Head of caudate nucleus (tissue), 42 donors: ENCODE measurements around the gene DLG5.

Experiments
- DNase-seq, 42 donors: peaks; one replicate each; pipeline versions ENCODE4 v3.0.0 to v3.0.0-alpha.2; 2020 to 2021; ENCODE audit warnings: mixed read lengths in 7 of 42
- intact Hi-C: fragments of 100-400 bp; cut with DNase I; formaldehyde crosslinking; loops from one replicate; pipeline ENCODE4 v1.15.0; 2022

The DLG5 gene

DNA sequence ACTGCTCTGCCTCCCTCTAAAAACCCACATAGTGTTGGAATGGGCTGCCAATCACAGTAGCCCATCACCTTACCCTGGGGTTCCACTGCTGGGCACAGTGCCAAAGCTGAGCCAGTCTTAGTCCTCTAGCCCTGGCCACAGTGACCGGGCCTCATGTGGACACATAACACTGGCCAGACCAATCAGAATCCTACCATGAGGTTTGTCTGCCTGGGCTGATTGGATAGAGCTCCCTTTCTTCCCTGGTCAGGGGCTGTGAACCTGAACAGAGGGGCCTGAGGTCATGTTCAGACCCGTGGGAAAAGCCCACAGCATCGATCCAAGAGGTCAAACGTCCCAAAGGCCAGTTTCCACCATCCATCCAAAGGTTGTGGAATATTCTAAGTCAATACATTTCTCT is 6.1 kb downstream of the DLG5 start:
- no peak for DNase-seq
- intact Hi-C loops = no loop called here

DNA sequence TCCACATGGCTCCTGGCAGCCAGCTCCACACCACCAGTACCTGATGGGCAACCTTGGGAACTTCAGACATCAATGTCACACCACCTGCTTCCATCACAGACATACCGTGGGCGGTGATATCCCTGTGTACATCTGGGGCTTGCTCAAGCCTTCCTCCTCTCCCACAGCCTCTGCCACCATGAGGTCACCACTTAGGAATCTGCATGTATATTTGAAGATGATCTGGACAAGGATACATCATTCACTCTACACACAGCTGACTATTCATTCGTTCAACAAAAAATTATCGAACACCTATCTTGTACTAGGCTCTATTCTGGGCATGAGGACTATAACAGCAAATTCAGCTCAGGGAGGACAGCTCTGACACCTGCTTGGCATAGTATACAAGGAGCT is 6.8 kb downstream of the DLG5 start:
- DNase-seq = no peak
- intact Hi-C loops = no loop called here

DNA sequence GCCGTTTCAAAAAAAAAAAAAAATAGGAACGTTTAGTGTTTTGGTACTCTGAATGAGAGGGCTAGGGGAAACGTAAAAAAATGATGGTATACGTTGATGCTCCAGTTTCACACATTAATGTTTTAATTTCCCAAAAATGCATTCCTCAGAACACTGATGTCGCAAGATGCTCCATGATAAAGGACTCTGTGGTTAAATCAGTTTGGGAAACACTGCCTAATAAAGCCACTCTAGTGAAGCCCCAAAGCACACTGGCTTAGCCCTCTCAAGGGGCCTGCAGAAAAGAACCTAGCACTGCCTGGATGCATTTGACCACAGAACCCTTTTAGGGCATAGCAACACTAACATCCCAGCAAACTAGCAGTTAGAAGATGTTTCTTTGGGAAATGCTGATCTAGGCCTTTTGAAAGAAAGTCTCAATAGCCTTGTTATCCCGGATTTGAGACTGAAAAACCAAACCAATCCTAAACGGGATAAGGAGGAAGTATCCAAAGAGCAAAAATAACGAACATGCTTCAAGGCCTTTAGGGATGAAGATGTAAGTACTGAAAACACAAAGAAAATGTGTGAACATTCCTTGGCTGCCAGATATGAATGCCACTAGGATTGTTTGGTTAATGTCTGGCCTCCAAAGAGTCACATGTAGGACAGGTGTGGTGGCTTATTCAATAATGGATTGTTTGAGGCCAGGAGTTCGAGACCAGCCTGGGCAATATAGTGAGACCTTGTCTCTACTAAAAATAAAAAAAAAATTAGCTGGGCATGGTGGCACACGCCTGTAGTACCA is 11.0 kb downstream of the DLG5 start:
- intact Hi-C loops = no loop called here
- no peak for DNase-seq

DNA sequence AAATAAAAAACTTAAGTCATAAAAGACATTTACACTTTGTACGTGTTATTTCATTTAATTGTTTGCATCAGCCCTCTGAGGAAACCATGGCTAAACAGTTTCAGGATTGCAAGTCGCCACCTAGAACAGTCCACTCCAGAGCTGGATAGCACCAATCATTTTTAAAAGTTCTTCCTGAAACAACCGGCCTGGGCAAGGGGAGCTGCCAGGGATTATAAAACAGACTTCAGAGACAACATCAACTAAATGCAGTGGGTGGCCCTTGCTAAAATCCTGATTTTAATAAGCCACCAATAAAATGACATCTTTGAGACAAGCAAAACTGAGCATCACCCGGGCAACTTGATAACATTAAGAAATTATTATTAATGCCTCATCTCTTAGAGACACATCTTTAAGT is 13.5 kb downstream of the DLG5 start:
- DNase-seq = no peak
- intact Hi-C loops = no loop called here

DNA sequence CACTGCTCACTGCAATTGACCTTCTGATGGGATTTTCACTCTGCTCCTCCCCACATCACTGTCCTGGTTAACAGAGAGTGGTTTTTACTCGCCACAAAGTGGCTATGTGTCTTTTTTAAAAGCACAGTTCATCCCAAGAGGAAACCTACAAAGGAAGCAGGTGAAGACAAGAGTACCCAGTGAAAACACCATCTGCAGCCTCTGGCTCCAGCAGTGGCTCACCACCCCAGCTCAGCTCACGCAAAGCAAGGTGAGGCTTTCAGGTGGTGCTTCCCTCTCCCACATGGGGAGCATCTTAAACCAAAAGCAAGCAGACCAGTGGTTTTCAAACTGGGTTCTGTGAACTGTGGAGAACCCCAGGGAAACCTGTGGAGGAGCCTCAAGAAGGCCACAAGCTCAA is 14.0 kb downstream of the DLG5 start:
- intact Hi-C loops = no loop called here
- DNase-seq = no peak

DNA sequence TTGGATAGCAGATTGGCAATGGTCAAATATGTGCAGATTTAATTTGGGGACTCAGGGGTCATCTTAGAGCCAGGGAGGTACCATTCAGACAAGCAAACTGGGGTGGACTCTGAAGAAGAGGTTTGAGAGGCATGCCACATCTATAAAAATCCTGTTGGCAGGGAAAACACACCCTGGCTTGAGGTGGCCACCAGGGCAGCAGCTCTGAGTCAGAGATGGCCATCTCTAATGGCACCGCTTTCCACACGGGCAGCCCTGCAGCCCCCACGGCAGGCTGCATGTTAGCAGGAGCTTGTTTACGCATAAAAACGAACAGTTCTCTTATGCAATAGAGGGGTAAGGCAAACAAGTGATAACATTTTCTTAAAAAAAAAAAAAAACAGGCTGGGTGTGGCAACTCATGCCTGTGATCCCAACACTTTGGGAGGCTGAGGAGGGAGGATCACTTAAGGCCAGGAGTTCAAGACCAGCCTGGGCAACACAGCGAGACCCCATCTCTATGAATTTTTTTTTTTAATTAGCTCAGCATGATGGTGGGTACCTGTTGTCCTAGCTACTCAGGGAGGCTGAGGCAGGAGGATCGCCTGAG is 14.9 kb downstream of the DLG5 start:
- intact Hi-C loops = no loop called here
- no peak for DNase-seq

DNA sequence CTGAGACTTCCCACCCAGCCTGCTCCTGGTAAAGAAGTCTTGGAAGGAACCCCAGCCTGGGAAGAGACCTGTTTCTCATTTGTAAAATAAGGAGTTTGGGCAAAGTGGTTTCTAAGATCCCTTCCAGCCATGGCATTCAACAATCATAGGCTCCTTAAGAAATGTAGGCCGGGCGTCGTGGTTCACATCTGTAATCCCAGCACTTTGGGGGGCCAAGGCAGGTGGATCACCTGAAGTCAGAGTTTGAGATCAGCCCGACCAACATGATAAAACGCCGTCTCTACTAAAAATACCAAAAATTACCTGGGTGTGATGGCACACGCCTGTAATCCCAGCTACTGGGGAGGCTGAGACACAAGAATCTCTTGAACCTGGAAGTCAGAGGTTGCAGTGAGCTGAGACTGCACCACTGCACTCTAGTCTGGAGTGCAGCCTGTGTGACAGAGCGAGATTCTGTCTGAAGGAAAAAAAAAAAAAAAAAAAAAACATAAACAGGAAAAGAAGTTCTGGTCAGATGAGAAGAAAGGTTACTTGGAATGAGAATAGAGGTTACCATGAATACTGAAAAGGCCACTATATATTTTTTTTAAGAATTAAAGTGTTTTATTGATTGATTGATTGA is 15.9 kb downstream of the DLG5 start:
- intact Hi-C loops = no loop called here
- DNase-seq = no peak

DNA sequence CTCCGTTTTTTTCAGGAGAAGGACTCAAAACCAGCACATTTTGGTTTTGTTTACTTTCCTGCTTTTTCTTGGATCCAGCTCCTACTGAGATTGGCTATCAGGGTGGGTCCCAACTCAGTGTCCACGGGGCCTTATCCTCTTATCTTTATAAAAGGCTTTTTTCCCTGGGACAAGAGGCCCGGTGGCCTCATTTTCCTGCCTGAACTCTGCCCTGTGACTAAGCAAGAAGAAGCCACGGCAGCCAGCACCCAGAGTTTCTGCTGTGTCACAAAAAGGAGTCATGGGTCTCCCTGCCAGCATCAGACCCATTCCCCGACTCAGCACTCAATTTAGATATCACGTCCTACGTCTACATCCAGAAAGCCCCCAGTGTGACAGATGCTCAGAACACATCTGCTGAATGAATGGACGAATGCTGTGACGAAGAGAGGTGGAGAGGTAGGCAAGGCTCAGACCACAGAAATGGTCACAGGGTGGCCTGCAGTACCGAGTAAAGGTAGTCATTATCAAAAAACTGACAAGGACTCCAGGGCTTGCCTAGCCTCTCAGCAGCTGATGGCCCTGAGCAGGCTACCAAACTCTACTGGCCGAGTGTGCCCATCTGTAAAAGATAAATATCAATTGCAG is 16.7 kb downstream of the DLG5 start:
- no peak for DNase-seq
- intact Hi-C loops = no loop called here

DNA sequence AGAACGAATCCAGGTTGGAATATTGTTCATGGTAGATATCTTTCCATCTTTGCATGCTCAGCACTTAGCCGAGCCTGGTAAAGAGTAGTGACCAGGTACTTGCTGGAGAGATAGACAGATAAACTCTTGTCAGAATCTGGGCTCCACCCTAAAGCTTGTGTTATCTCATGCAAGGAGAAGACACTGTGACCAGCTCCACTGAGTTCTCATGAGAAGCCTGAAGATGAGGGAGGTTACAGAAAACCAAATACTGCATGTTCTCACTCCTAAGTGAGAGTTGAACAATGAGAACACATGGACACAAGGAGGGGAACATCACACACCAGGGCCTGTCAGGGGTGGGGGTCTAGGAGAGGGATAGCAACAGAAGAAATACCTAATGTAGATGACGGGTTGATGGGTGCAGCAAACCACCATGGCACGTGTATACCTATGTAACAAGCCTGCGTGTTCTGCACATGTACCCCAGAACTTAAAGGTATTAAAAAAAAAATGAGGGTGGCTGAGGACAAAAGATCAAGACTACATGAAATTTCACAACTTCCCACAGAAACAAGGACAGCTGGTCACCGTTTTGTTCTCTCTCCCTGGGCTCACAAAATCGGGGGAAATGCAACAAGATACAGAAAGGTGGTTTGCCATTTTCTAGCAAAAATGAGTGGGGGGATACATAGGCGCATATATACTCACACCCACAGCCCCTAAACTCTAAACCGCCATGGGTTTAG is 17.4 kb downstream of the DLG5 start:
- DNase-seq = no peak
- intact Hi-C loops = no loop called here

DNA sequence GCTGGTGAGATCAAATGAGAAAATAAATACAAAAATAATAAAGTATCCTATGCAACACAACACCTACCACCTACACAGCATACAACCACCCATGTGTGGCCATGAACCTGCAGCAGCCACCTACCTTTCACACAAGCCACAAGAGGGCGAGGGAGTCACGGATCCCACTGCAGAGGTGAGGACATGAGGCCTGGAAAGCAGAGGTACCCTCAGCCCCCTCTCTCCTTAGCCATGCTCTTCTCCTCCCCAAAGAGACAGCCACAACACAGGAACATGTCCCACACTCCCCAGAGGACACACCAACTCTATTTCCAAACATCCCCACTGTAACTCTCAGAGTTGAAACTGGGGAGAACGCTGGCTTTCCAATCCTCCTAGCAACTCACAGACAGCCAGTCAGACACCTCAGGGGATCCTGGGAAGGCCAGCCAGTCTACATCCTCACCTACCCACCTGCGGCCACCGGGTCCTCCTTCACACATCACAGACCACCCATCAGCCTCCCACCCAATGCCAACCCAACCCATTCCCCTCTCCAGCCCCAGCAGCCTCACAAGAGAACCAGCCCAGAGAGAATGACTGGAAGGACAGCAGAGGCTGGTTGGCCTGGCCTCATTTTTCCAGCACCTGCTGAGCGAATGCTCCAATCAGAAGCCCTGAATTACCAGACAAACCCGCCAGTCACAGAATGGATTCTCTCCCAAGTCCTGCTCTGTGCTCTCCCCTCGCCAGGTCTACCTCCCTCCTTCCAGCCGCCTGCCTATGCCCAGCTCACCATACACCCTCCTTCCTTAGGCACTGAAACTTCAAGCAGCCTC is 18.4 kb downstream of the DLG5 start:
- intact Hi-C loops = no loop called here

DNA sequence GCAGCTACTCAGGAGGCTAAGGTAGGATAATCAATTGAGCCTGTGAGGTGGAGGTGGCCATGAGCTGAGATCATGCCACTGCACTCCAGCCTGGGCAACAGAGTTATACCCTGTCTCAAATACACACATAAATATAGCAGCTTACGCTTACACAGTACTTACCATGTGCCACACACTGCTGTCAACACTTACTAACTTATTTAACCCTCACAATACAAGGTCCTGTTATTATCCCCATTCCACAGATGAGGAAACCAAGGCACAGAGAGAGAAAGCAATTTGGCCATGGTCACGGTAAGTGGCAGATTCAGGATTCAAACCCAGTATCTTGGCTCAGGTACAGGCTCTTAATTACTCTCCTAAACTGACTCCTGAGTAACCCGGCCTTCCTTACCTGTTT is 19.1 kb downstream of the DLG5 start:
- no peak for DNase-seq
- intact Hi-C loops = no loop called here

More for the DNA sequence above, 18.4 kb downstream of the DLG5 start:
- no peak for DNase-seq

DNA sequence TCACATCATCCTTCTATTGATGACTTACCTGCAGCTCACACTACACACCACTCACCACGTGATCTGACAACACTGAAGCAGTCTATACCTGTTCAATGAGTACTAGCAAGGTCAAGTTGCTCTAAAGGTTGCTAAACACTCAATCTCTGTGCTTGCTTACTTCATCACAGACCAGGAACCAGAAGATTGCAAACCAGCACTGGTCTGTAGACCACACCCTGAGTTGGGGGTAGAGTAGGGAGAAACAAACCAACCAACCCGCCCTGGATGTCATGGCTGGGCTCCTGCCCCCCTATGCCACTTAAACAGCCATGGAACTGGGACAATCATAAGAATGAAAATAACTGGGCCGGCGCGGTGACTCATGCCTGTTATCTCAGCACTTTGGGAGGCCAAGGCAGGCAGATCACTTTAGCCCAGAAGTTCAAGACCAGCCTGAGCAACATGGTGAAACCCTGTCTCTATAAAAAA is 19.6 kb downstream of the DLG5 start:
- DNase-seq = no peak
- intact Hi-C loops = no loop called here

DNA sequence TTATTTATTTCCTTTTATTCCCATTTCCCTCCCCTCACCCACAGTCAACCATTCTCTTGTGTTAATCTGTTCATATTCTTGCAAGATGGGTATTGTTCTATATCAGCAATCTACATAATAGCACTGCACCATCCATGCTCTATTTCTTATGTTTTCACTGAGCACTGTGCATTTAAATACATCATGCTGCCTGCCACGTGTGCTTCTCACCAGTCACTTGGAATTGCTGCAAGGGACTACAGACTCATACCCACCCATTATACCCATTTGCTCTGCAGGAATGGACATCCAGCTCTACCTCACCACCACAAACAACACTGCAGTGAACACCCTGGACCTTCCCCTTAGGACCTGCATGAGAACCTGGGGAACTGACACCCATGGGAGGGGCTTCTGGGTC is 20.8 kb downstream of the DLG5 start:
- no peak for DNase-seq
- intact Hi-C loops = no loop called here

DNA sequence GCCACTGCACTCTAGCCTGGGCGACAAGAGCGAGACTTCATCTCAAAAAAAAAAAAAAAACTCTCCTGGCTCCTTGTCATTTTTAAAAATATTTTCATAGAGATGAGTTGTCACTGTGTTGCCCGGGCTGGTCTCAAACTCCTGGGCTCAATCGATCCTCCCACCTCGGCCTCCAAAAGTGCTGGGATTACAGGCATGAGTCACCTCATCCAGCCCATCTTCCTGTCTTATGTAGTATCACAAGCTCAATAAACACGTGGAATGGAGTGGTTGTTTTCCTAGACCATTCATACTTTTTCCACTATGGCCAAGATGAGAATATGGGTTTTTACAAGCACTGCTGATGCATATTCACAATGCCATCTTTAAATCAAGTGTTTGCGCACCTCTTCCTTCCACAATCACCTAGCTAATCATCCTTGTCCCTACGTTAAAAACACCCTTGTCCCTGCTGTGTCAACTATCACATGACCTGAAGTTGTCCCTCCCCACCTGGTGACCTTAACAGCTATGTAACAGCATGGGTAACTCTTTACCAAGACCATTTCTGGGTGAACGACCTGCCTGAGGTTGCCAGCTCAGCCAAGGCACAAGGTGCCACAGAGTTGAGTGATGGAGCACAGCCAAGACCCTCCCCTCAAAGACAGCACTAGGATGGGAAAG is 21.3 kb downstream of the DLG5 start:
- no peak for DNase-seq

DNA sequence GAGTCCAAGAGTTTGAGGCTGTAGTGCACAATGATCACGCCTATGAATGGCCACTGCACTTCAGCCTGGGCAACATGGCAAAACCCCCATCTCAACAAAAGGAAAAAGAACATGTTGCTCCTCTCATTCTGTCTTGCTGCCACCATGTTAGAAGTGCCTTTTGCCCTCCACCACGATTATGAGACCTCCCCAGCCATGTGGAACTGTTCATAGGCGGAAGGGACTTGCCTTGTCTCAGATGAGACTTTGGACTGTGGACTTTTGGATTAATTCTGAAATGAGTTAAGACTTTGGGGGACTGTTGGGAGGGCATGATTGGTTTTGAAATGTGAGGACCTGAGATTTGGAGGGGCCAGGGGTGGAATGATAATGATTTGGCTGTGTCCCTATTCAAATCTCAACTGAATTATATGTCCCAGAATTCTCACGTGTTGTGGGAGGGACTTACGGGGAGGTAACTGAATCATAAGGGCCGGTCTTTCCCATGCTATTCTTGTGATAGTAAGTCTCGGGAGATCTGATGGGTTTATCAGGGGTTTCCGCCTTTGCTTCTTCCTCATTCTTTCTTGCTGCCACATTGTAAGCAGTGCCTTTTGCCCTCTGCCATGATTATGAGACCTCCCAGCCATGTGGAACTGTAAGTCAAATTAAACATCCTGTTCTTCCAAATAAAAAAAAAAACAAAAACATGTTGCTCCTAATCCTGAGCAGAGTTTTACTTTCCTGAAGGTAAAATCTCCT is 22.3 kb downstream of the DLG5 start:
- no peak for DNase-seq
- intact Hi-C loops = no loop called here

More for the DNA sequence above, 21.3 kb downstream of the DLG5 start:
- intact Hi-C loops = no loop called here

DNA sequence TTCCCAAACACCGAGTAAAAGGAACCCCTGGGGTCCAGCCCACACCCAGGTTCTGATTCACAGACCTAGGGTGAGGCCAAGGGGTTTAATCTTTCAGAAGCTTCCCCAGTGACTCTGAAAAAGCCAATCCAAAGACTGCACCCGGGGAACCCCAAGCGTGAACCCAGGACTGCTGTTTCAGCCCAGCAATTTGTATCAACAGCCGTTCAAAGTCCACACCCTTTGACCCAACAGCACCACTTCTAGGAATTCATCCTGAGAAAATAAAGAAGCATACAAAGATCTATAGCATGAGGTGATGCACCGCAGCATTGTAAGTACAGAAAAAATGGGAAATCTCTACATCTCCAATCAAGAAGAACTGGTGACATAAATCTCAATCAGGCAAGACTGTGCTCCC is 24.4 kb downstream of the DLG5 start:
- intact Hi-C loops = no loop called here
- no peak for DNase-seq

DNA sequence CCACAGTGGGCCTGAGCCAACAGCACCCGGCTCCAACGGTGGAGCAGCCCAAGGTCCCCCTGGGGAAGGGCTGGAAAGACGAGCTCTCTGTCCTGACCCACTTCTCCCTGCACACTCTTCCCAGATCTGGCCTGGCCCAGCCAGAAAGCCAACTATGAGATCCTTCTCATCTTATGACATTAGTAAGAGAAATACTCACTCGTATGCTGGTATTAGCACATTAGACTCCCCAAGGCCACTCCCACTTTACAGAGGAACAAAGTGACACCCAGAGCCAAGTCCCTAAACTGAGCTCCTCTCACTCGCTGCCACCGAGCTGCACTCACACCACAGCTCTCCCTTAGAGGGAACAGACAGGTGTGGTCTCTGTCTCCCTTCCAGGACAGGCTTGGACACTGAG is 24.8 kb downstream of the DLG5 start:
- DNase-seq = no peak
- intact Hi-C loops = no loop called here

DNA sequence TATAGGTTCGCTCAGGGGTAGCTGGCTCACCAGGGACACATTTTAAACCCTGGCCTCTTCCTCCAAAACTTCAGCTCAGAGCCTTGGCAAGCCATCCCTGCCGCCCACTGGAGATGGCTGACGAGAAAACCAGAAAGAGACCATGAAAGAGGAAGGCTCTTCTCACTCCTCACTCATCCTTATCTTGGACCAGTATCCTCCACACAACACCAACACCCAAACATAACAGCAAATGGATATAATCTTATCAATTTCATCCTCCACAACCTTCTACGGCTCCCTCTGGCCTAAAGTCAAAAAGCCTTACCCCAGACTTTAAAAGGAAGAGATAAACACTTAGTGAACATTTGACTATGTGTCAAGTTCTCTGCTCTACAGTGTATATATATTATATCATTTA is 26.9 kb downstream of the DLG5 start:
- intact Hi-C loops = no loop called here
- DNase-seq = no peak
